HG03565 (cell line): Measurements from ENCODE around the gene FAM240B.

Experiments used
- ATAC-seq: cut with Tn5 transposase; IDR thresholded peaks from one replicate; pipeline ENCODE4 v1.9.1; 2021; ENCODE audit warnings: mild to moderate bottlenecking, moderate library complexity; ENCODE audit not compliant: unreplicated experiment

Gene FAM240B

GRCh38 chr9:38671372-38671731, 48.6 kb downstream of the FAM240B start:
- no peak for ATAC-seq

DNA sequence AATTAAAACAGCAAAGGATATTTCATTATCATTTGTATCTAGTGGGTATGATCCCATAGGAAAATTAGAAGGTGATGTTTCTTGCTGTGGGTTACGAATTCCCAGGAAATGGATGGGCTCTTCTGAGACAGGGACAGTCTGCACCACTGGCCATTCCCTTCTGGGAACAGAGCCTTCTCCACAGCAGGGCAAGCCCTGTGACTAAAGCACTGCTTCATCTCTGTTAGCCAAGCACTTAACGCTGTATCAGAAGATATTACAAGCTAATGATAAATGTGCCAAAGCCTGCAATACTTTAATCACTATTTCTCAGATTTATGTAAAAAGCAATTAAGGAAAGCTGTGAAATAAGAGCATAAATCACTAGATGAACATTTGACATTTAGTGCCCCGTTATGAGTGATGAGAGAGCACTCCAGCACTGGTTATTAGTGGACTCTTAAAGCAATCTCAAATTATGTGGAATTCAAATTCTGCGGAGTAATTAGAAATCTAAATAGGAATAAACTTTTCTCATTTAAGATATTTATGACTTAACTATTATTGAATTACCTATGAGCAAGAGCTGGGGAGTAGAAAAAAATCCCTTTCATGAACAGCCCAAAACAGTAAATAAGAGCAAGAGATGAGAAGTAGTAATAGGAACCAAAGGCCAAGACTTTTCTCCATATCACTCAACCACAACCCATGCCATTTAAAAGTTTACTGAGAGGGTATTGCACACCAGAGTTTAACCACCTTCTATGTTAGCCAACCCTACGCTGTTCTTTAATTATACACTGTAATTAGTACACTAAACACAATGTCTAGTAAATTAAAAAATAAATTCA, 49.2 kb downstream of the FAM240B start:
- ATAC-seq = no peak

- ATAC-seq = no peak
Observed at GRCh38 chr9:38668791-38669466, 51.0 kb downstream of the FAM240B start.

DNA sequence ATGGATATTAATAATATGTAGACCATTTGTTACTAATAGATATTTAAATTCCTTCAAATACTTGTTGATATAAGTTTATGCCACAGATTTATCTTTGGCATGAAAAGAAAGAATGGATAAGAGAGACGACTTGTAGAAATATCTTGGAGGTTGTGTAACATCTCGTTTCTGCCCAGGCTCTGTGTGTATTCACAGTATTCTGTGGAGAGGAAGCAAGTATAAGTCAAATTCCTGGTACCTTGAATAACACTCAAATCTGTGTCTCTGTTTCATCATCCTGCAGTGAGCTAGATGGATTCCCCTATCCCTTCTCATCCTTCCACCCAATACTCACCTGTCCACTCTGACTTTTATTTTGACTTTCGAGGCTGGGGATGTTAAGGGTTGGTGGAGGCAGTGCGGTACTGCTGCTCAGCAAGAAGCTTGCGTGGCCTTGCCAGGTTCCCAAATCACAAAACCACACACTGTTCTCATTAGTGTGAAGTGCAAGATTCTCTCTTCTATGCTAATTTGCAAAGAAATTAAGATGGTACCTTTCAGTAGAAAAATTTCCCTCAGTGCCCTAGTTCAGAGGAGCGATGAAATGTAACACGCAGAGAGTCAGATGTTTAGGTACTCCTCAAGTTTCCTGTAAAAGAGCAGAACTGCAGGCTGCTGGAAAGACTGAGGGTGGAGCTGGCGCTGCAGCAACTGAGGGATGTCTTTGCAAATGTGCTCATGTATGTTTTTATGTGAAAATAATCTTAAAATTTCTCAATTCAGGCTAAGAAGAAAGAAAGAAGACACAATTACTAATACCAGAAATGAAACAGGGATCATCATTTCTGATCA, 57.0 kb downstream of the FAM240B start:
- ATAC-seq = no peak

GRCh38 chr9:38659538-38659937, 60.4 kb downstream of the FAM240B start:
- no peak for ATAC-seq

DNA sequence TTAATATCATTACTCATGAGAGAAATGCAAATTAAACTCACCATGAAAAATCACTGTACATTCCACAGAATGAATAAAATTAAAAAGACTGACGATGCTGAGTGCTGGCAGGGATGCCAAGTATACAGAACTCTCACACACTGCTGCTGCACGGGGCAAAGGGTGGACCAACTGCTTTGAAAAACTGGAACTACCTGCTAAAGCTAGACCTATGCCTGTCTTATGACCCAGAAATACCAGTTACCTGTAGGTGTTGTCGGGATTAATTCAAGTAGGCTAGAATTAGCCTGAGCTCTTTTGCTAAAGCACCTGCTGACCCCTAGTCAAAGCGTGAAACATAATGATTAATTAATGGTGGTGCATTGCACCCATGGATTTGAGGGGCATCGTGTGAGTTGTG, 63.0 kb downstream of the FAM240B start:
- no peak for ATAC-seq

- no peak for ATAC-seq
Observed at GRCh38 chr9:38652486-38652885, 67.4 kb downstream of the FAM240B start.

DNA sequence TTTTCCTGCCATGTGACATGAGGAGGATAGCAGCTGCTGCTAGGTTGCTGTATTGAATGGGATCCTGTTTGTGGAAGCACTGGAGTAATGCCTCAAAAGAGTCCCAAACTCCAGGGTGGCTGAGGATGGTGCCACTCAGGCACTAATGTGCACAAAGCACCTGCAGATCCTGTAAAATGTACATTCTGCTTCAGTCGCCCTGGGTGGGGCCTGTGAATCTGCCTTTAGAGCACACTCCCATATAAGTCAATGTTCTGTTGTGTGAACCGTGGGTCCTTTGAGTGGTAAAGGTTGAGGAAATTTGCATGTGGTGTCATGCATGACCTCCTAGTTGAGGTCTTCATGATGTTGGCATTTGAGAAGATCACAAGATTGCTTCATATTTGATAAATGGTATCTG, 67.9 kb downstream of the FAM240B start:
- ATAC-seq = no peak

GRCh38 chr9:38651400-38652042, 68.4 kb downstream of the FAM240B start:
- no peak for ATAC-seq

- no peak for ATAC-seq
Observed at GRCh38 chr9:38650564-38650963, 69.4 kb downstream of the FAM240B start.

DNA sequence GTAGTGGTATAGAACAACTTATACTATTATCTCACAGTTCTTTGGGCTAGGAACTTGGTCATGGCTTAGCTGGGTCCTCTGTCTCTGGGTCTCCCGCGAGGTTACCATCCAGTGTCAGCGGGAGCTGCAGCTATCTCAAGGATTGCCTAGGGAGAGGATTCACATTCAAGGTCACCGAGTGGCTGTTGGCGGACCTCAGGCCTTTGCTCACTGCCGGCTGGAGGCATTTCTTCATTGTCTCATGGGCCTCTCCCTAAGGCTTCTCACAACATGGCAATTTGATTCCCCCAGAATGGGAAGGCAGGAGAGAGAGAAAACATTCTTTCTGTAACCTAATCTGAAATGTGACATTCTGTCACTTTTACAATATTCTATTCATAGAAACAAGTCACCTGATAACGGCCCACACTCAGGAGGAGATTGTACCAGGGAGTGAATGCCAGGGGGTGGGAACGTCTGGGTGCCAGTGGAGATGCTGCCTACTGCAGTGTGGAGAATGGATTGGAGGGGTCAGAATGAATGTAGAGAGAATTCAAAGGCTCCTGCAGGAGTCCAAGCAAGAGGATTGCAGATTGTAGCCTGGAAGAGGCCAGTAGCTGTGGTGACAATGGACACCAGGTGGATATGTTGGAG, 70.1 kb downstream of the FAM240B start:
- ATAC-seq = no peak

- no peak for ATAC-seq
Observed at GRCh38 chr9:38644601-38645000, 75.3 kb downstream of the FAM240B start.
